Stimulated activated CD8-positive, alpha-beta memory T cell treated with anti-CD3 and anti-CD28 coated beads, Interleukin-7, amount 100 ng/mL, for 4 hours (primary cell): ENCODE data around the gene COQ7.

Experiments used
- DNase-seq, 2 donors: peaks; one replicate each; pipeline ENCODE4 v3.0.0-alpha.2; 2020; ENCODE audit warnings: low read depth in 2 of 2

The COQ7 gene

DNA sequence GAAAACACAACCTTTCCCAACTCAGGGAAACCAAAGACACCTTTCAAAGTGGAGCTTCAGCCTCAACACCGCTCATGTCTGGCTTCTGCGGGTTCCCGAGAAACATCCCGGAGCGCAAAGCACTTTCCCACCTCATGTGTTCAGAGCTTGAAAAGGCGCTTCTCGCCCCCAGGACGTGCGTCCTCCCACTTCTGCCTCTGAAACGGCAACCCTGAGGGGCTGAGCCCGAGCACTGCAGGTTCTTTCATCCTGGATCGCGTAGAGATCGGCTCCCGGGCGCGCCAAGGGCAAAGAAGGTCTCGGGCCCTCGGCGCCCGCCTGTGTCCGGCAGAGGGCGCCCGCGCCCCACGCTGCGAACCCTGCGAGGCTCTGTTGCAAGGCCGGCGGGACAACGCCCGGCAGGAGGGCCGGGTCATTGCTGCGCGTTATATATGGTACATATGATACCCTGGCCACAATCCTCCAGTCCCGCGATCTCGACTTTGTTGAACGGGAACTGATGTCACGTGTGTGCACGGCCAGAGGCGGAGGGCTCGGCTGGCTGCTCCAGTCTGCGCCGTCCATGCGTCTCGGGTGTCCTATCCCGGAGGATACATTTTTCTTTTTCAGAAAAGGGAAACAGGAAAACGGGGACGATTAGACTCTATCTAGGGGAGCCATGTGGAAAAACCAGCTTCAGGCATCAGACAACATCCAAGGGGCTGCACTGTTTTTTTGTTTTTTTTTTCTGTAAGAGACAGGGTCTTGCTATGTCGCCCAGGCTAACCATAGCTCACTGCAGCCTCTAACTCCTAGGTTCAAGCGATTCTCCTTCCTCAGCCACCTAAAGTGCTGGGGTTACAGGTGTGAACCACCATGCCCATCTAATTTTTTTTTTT, 19.1 kb downstream of the COQ7 start:
- DNase-seq = peak; percentile 40 to 63

- no peak for DNase-seq
Observed at GRCh38 chr16:19088341-19088916, 21.0 kb downstream of the COQ7 start.

DNA sequence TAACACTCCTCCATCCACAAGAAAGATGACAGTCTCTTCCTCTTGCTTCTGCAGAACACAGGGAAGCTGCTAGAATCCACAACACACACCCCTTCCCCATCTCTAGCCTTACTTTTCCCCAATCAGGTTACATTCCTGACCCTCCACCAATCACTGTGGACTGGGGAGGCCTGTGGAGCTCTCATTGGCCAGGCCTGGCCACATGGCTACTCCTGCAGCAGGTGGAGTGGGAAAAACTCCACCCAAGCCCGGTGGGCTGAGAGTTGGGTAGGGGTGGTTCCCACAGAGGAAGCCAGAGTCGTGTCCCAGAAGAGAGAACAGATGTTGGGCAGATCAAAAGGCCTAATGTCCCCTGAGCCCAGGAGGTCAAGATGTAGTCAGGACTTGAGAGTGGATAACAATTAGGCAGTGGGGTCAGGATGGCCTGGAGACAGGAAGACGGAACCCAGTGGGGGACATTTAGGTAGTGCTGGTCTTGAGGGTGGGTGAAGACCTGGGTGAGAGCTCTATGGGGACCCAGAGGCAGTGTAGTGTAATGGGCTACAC, 22.1 kb downstream of the COQ7 start:
- no peak for DNase-seq

DNA sequence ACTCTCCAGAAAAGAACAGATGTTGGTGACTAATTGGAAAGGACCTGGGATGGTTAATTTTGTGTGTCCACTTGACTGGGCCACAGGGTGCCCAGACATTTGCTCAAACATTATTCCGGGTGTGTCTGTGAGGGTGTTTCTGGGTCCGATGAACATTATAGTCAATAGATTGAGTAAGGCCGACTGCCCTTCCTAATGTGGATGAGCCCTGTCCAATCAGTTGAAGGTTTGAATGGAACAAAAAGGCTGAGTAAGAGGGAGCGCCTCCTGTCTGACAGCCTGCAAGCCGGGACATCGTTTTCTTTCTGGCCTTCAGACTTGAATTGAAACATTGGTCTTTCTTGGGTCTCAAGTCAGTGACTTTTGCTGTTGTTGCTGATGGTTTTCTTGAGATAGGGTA, 23.5 kb downstream of the COQ7 start:
- no peak for DNase-seq

GRCh38 chr16:19092653-19093410, 25.4 kb downstream of the COQ7 start:
- no peak for DNase-seq

- DNase-seq = no peak
Observed at GRCh38 chr16:19093631-19094541, 26.5 kb downstream of the COQ7 start.

- DNase-seq = no peak
Observed at GRCh38 chr16:19094542-19095365, 27.3 kb downstream of the COQ7 start.

DNA sequence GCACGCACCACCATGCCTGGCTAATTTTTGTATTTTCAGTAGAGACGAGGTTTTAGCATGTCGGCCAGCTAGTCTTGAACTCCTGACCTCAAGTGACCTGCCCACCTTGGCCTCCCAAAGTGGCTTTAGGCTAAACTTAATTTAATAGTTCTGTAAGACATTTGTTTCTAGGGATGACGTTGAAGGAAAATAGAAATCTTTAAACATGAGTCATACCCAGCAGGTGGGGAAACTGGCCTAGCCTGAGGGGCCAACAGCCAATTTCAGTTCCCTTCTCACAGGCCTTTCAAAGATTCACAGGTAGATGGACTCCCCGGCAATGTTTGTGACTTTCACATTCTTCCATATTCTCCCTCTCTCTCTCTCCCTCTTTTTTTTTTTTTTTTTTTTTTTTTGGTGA, 28.2 kb downstream of the COQ7 start:
- DNase-seq = no peak

- no peak for DNase-seq
Observed at GRCh38 chr16:19098173-19098572, 30.8 kb downstream of the COQ7 start.

- DNase-seq = no peak
Observed at GRCh38 chr16:19102187-19102872, 34.9 kb downstream of the COQ7 start.

GRCh38 chr16:19104607-19105006, 37.2 kb downstream of the COQ7 start:
- DNase-seq = no peak

- no peak for DNase-seq
Observed at GRCh38 chr16:19105131-19105530, 37.7 kb downstream of the COQ7 start.

DNA sequence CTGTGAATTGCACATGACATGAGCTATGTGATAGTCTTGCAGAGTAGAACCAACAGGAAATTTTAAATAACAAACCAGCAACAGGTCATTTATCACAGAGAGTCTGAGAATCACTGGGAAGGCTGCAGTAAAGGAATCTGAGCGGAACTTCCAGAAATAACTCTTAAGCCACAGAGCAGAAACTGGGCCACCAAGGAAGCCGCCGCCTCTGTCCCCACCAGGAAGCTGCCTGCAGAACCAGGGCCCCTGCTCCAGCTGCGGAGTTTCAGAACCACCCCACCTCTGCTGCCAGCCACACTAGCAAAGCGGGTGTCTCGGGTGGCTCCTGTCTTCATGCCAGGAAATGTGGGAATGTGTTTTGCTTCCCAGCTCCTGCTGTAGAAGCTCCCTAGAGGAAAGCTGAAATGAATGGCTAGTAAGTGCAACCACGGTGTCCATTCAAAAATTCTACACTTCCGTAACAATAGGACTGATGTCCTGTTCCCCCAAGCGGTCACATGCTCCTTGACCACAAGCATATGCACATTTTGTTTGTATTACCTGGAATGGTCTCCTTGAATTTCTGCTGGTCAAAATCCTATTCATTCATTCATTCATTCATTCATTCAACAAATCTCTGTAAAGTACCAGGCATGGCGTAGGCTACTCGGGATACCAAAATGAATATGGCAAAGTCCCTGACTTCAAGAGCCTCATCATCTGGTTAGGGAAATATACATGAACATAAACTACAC, 38.6 kb downstream of the COQ7 start:
- DNase-seq = no peak

- no peak for DNase-seq
Observed at GRCh38 chr16:19106625-19107020, 39.2 kb downstream of the COQ7 start.

GRCh38 chr16:19108409-19109287, 41.2 kb downstream of the COQ7 start:
- DNase-seq = no peak

GRCh38 chr16:19109288-19109664, 41.9 kb downstream of the COQ7 start:
- no peak for DNase-seq

DNA sequence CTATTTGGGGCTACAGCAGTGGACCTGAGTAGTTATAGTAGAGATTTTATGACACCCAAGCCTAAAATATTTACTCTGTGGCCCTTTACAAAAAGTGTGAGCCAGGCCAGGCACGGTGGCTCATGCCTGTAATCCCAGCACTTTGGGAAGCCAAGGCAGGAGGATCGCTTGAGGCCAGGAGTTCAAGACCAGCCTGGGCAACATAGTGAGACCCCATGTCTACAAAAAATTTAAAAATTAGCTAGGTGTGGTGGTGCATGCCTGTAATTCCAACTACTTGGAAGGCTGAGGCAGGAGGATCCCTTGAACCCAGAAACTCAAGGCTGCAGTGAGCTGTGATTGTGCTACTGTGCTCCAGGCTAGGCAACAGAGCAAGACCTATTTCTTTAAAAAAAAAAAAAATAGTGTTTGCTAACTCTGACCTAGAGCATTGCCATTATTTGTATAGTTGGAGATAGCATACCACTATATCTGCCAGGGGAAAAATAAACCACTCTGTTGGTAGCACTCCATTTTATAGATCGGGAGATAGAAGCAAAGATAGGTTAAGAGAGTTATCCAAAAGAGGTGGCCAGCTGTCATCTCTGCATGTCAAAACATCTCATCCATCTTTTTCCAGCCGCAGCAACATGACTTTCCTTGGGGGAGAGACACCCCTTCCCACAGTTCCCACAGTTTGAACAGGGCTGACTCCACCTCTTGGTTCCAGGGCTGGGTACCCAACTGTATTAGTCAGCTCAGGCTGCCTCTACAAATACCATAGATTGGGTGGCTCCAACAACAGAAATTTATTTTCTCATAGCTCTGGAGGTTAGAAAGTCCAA, 43.3 kb downstream of the COQ7 start:
- DNase-seq = no peak

GRCh38 chr16:19112099-19112407, 44.6 kb downstream of the COQ7 start:
- no peak for DNase-seq
